Endodermal cell (in vitro differentiated cells): ENCODE measurements around the gene GCNT2. TPM values are rescaled to one million over a fixed set of nuclear protein-coding genes. Genes with fewer than 3 reads are reported as not detected.
A peak's percentile ranks its signal among the peaks of the same experiment; 100 is the strongest.
"Not testable (repeated sequence)": the region's sequence is repeated elsewhere in the genome, so short reads cannot be mapped to it uniquely, and the experiment has no call there.

ENCODE experiments used
- DNase-seq: peaks from one replicate; pipeline ENCODE4 v3.0.0-alpha.2; 2017
- H3K27ac ChIP-seq: 2 replicates; pipeline ENCODE4 v1.5.1; 2013; ENCODE audit warnings: mild to moderate bottlenecking, low read depth, low read length, moderate library complexity
- H3K27me3 ChIP-seq: 2 replicates; pipeline ENCODE4 v1.6.1; 2013; ENCODE audit warnings: mild to moderate bottlenecking, low read length, moderate library complexity; ENCODE audit not compliant: insufficient read depth, control insufficient read depth, poor library complexity, severe bottlenecking
- H3K36me3 ChIP-seq: 2 replicates; pipeline ENCODE4 v1.7.0; 2013; ENCODE audit warnings: mild to moderate bottlenecking, low read length, moderate library complexity; ENCODE audit not compliant: control insufficient read depth, insufficient read depth
- H3K4me1 ChIP-seq: one replicate; pipeline ENCODE4 v1.7.0; 2013; ENCODE audit warnings: low read length; ENCODE audit not compliant: control insufficient read depth, insufficient read depth
- H3K4me3 ChIP-seq: 2 replicates; pipeline ENCODE4 v1.5.1; 2013; ENCODE audit warnings: mild to moderate bottlenecking, low read length, moderate library complexity
- H3K9ac ChIP-seq: 2 replicates; pipeline ENCODE4 v1.6.1; 2013; ENCODE audit warnings: mild to moderate bottlenecking, low read length, moderate library complexity; ENCODE audit not compliant: poor library complexity, severe bottlenecking; ENCODE audit errors: extremely low read depth
- H3K9me3 ChIP-seq: 2 replicates; pipeline ENCODE4 v1.6.1; 2013; ENCODE audit warnings: mild to moderate bottlenecking, low read length, moderate library complexity; ENCODE audit not compliant: control insufficient read depth
- H3K27ac Mint-ChIP-seq: 2 replicates; pipeline ENCODE4 v1.8.0; 2020; ENCODE audit warnings: mixed read lengths
- H3K27me3 Mint-ChIP-seq: 2 replicates; pipeline ENCODE4 v1.8.0; 2021; ENCODE audit warnings: mild to moderate bottlenecking, mixed read lengths; ENCODE audit not compliant: insufficient read depth
- H3K36me3 Mint-ChIP-seq: 2 replicates; pipeline ENCODE4 v1.8.0; 2020; ENCODE audit warnings: low read depth, mixed read lengths
- H3K4me1 Mint-ChIP-seq: 2 replicates; pipeline ENCODE4 v1.8.0; 2020; ENCODE audit warnings: mixed read lengths
- H3K4me3 Mint-ChIP-seq: 2 replicates; pipeline ENCODE4 v1.8.0; 2020; ENCODE audit warnings: mild to moderate bottlenecking, moderate library complexity, mixed read lengths
- H3K9me3 Mint-ChIP-seq: 2 replicates; pipeline ENCODE4 v1.8.0; 2020; ENCODE audit warnings: mild to moderate bottlenecking, mixed read lengths
- CTCF ChIP-seq: fragments of 200-600 bp; sonication (generic); conservative IDR thresholded peaks from 2 replicates; pipeline ENCODE4 v1.5.0; 2021; ENCODE audit warnings: antibody characterized with exemption, mild to moderate bottlenecking
- WGBS, 2 experiments: methylation state at CpG; one replicate each; pipeline versions ENCODE4 v1.1.5 to v1.1.7; 2013; ENCODE audit warnings: missing lambda C conversion rate in 2 of 2, mixed read lengths in 1 of 2; ENCODE audit not compliant: insufficient coverage in 1 of 2, insufficient read length in 1 of 2; 5-methylcytosine and 5-hydroxymethylcytosine counted together
- total RNA-seq, 2 donors: library from RNA; stranded (reverse); fragmentation: NEBNext Ultra II Directional in 1 of 2; extraction: Animal tissue kit (Norgen Biotek cat#: 25700) in 1 of 2; gene quantifications; 2 replicates in 1 of 2; 3 replicates in 1 of 2; pipeline ENCODE4 v1.2.1, GENCODE V29; 2021

Gene GCNT2
- total RNA-seq, 2 donors from 2014 or later, result 23.3 to 24.9 TPM

- H3K4me1 Mint-ChIP-seq, result peaks cover 3% of the 10 kb centered on the region
- peaks cover 49% of the 10 kb centered on the region for H3K27me3 Mint-ChIP-seq
- Histone ChIP-seq H3K4me1 (no peaks in the 10 kb centered on the region), H3K27me3 (no peaks in the 10 kb centered on the region), H3K4me3 (no peak overlapping the region), H3K36me3 (no peaks in the 10 kb centered on the region), H3K9ac (no peak overlapping the region), H3K27ac (no peak overlapping the region), H3K9me3 (no peaks in the 10 kb centered on the region)
- H3K27ac Mint-ChIP-seq, result no peak overlapping the region
- H3K36me3 Mint-ChIP-seq, result peaks cover 2% of the 10 kb centered on the region
- H3K4me3 Mint-ChIP-seq, result peak overlapping the region; percentile 45
- peaks cover 15% of the 10 kb centered on the region for H3K9me3 Mint-ChIP-seq
- 92 to 94% methylated on average over 37 to 44 of the region's 44 CpGs for WGBS, 2 experiments
- TF ChIP-seq CTCF, result no peak
- DNase-seq, result peak; percentile 80
These were observed 33.4 kb upstream of the GCNT2 start for GRCh38 chr6:10487668-10488327.

- no peak overlapping the region for H3K4me3 ChIP-seq
- no peak for DNase-seq
- no peaks in the 10 kb centered on the region for H3K4me1 ChIP-seq
- 95 to 96% methylated on average over 30 to 32 of the region's 32 CpGs for WGBS, 2 experiments
- H3K9ac ChIP-seq, result no peak overlapping the region
- Mint-ChIP-seq H3K27ac (no peak overlapping the region), H3K4me3 (no peak overlapping the region), H3K4me1 (peaks cover 3% of the 10 kb centered on the region), H3K9me3 (peaks cover 8% of the 10 kb centered on the region), H3K27me3 (peaks cover 41% of the 10 kb centered on the region), H3K36me3 (peaks cover 2% of the 10 kb centered on the region)
- no peaks in the 10 kb centered on the region for H3K9me3 ChIP-seq
- no peak overlapping the region for H3K27ac ChIP-seq
- no peaks in the 10 kb centered on the region for H3K27me3 ChIP-seq
- no peak for TF ChIP-seq CTCF
- H3K36me3 ChIP-seq, result no peaks in the 10 kb centered on the region
These were observed 29.7 kb upstream of the GCNT2 start for GRCh38 chr6:10491463-10491862.

- H3K4me1 Mint-ChIP-seq, H3K36me3 Mint-ChIP-seq, H3K4me1 ChIP-seq, H3K4me3 ChIP-seq, H3K9me3 Mint-ChIP-seq, H3K4me3 Mint-ChIP-seq, H3K9ac ChIP-seq, H3K27me3 ChIP-seq, H3K36me3 ChIP-seq, H3K27ac ChIP-seq, DNase-seq, H3K27ac Mint-ChIP-seq, H3K9me3 ChIP-seq: not testable (repeated sequence)
- 88% methylated on average over 3 of the region's 3 CpGs; no CpG with 5 or more reads in 1 of the 2 experiments for WGBS, 2 experiments
- peaks cover 37% of the 10 kb centered on the region for H3K27me3 Mint-ChIP-seq
These were observed 29.2 kb upstream of the GCNT2 start for GRCh38 chr6:10491905-10492304.

DNA sequence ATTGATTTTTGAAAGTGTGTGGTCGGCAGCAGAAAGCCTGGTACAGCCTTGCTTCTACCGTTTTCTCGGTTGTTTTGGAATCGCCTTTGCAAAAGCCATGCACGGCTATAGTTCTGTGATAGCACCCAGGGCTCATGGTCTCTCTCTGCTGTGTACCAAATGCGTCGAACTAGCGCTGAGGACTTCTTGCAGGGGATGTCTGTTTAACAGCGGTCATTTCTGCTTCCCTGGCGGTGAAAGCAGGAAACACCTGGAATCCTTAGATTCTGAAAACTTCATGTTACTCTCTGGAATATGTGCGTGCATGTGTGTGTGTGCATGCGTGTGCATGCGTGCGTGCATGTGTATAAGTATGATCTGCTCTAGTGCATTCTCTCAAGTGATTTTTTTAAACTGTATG is 26.1 kb upstream of the GCNT2 start:
- Histone ChIP-seq H3K9ac (no peak overlapping the region), H3K27me3 (no peaks in the 10 kb centered on the region), H3K4me3 (no peak overlapping the region), H3K4me1 (no peaks in the 10 kb centered on the region), H3K27ac (no peak overlapping the region), H3K9me3 (no peaks in the 10 kb centered on the region), H3K36me3 (no peaks in the 10 kb centered on the region)
- no peak overlapping the region for H3K27ac Mint-ChIP-seq
- TF ChIP-seq CTCF, result no peak
- 95 to 96% methylated on average over 14 of the region's 14 CpGs for WGBS, 2 experiments
- H3K36me3 Mint-ChIP-seq, result peaks cover 2% of the 10 kb centered on the region
- DNase-seq, result no peak
- H3K4me3 Mint-ChIP-seq, result no peak overlapping the region
- no peaks in the 10 kb centered on the region for H3K4me1 Mint-ChIP-seq
- peaks cover 2% of the 10 kb centered on the region for H3K9me3 Mint-ChIP-seq
- H3K27me3 Mint-ChIP-seq, result peaks cover 8% of the 10 kb centered on the region
